Measurements from ENCODE around the gene RAB9B.

DNA sequence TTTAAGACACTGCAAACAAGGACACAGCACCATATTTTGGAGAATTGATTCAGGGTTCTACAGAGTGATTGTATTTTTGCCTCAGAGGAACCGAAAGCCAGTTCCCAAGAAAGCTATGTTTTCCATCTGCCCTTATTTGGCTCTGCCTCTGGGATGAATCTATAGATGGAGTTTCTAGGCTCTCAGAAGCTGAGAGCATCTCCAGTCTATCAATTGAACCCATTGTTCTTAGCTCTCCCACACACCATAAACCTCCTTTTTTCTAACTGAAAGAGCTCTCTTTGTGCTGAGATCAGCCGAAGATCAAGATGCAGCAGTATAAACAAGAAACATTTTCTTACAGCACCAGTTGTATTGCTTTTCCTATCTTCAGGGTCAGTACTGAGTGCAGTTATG is 38.5 kb downstream of the RAB9B start:
- TF ChIP-seq, protein P1, sequence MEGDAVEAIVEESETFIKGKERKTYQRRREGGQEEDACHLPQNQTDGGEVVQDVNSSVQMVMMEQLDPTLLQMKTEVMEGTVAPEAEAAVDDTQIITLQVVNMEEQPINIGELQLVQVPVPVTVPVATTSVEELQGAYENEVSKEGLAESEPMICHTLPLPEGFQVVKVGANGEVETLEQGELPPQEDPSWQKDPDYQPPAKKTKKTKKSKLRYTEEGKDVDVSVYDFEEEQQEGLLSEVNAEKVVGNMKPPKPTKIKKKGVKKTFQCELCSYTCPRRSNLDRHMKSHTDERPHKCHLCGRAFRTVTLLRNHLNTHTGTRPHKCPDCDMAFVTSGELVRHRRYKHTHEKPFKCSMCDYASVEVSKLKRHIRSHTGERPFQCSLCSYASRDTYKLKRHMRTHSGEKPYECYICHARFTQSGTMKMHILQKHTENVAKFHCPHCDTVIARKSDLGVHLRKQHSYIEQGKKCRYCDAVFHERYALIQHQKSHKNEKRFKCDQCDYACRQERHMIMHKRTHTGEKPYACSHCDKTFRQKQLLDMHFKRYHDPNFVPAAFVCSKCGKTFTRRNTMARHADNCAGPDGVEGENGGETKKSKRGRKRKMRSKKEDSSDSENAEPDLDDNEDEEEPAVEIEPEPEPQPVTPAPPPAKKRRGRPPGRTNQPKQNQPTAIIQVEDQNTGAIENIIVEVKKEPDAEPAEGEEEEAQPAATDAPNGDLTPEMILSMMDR (conservative IDR thresholded peaks at IDR 0.05 in 1 of 2, IDR thresholded peaks at IDR 0.05 in 1 of 2; ENCODE audit: extremely low read depth in 1 of 2, insufficient read depth in 1 of 2, low read depth in 1 of 2, low read length in 2 of 2) = no peak
- no peak for TF ChIP-seq EZH2 (IDR thresholded peaks at IDR 0.05; ENCODE audit: borderline replicate concordance, low read length)

Measured in mammary epithelial cell (primary cell).